ENCODE measurements around the gene TMEM86A.

The TMEM86A gene

GRCh38 chr11:18728658-18729057 is 30.1 kb downstream of the TMEM86A start:
- Histone ChIP-seq H3K27ac (no peak overlapping the region), H3K4me3 (ENCODE audit: low read depth in 1 of 2, low read length in 1 of 2) (no peak overlapping the region), H3K36me3 (no peaks in the 10 kb centered on the region), H3K4me1 (ENCODE audit: control insufficient read depth in 1 of 2, insufficient read depth in 1 of 2, low read depth in 1 of 2, low read length in 1 of 2) (no peaks in the 10 kb centered on the region), H3K9me3 (no peaks in the 10 kb centered on the region), H3K27me3 (peaks cover 4% of the 10 kb centered on the region)
- TF ChIP-seq CTCF (IDR thresholded peaks at IDR 0.05), result no peak

DNA sequence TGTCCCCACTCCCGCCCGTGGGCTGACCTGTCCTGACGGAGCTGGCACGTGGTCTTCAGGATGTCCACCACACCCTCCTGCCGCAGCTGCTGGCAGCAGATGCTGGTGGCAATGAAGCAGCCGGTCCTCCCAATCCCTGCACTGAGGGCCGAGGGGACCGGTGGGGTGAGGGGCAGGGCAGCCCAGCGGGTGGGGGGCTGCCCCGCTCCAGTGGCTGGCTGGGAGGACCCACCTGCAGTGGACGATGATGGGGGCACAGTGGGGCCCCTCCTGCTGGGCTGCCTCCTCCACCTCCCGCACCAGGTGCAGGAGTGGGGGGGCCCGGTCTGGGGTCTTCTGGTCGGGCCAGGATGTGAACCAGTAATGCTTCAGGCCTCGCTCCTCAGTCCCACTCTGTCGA is 30.8 kb downstream of the TMEM86A start:
- H3K27me3 ChIP-seq, result no peaks in the 10 kb centered on the region

DNA sequence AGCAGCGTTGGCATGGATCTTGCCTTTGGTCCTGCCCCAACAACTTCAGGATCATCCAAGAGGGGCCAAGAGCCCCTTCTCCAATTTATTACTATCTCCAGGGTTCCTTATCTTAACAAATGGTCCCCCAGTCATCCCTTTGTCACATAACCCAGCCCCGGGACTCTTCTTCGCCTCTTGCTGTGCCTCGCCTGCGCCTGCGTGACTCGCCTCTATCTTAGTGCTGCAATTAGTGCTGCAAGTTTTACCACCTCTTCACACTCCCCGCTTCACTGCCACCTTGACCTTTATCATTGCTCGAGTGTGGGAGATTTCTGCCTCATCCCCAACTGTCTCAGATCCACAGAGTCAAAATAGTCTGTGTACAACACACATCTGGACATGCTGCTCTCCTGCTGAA is 31.4 kb downstream of the TMEM86A start:
- TF ChIP-seq CTCF (IDR thresholded peaks at IDR 0.05), result no peak
- Histone ChIP-seq H3K4me1 (ENCODE audit: control insufficient read depth in 1 of 2, insufficient read depth in 1 of 2, low read depth in 1 of 2, low read length in 1 of 2) (no peaks in the 10 kb centered on the region), H3K27ac (no peak overlapping the region), H3K36me3 (no peaks in the 10 kb centered on the region), H3K4me3 (ENCODE audit: low read depth in 1 of 2, low read length in 1 of 2) (no peak overlapping the region), H3K9me3 (no peaks in the 10 kb centered on the region), H3K27me3 (no peaks in the 10 kb centered on the region)

More for the DNA sequence above, 30.8 kb downstream of the TMEM86A start:
- Histone ChIP-seq H3K27ac (no peak overlapping the region), H3K9me3 (no peaks in the 10 kb centered on the region), H3K36me3 (no peaks in the 10 kb centered on the region), H3K4me1 (ENCODE audit: control insufficient read depth in 1 of 2, insufficient read depth in 1 of 2, low read depth in 1 of 2, low read length in 1 of 2) (no peaks in the 10 kb centered on the region), H3K4me3 (ENCODE audit: low read depth in 1 of 2, low read length in 1 of 2) (no peak overlapping the region)
- no peak for TF ChIP-seq CTCF (IDR thresholded peaks at IDR 0.05)

- Histone ChIP-seq H3K27me3 (no peaks in the 10 kb centered on the region), H3K4me1 (ENCODE audit: control insufficient read depth in 1 of 2, insufficient read depth in 1 of 2, low read depth in 1 of 2, low read length in 1 of 2) (no peaks in the 10 kb centered on the region), H3K27ac (no peak overlapping the region), H3K4me3 (ENCODE audit: low read depth in 1 of 2, low read length in 1 of 2) (no peak overlapping the region), H3K36me3 (no peaks in the 10 kb centered on the region), H3K9me3 (no peaks in the 10 kb centered on the region)
- no peak for TF ChIP-seq CTCF (IDR thresholded peaks at IDR 0.05)
These were observed 32.9 kb downstream of the TMEM86A start for GRCh38 chr11:18731441-18731840.

GRCh38 chr11:18731949-18732821 is 33.6 kb downstream of the TMEM86A start:
- H3K4me3 ChIP-seq (ENCODE audit: low read depth in 1 of 2, low read length in 1 of 2), result no peak overlapping the region
- H3K36me3 ChIP-seq, result no peaks in the 10 kb centered on the region
- no peaks in the 10 kb centered on the region for H3K27me3 ChIP-seq
- TF ChIP-seq CTCF (IDR thresholded peaks at IDR 0.05), result peak; percentile 79
- H3K4me1 ChIP-seq (ENCODE audit: control insufficient read depth in 1 of 2, insufficient read depth in 1 of 2, low read depth in 1 of 2, low read length in 1 of 2), result no peaks in the 10 kb centered on the region
- no peaks in the 10 kb centered on the region for H3K9me3 ChIP-seq
- no peak overlapping the region for H3K27ac ChIP-seq

All from neutrophil (primary cell).